Measurements from ENCODE around the gene ARPP21.

- TF ChIP-seq POLR2A (IDR thresholded peaks at IDR 0.05; ENCODE audit: low read length) (no peak), GATA1 (IDR thresholded peaks at IDR 0.05; ENCODE audit: low read depth, low read length) (no peak)
These were observed 151.4 kb downstream of the ARPP21 start for GRCh38 chr3:35790764-35791163.
